Common myeloid progenitor, CD34-positive (primary cell): ENCODE data around the gene ABLIM2.

ENCODE experiments used
- CTCF ChIA-PET: fragments of 350-600 bp; sonication (Branson Sonifier 250); formaldehyde crosslinking; loops from one replicate; lab custom pipeline; 2021; ENCODE audit warnings: antibody characterized with exemption; lab: Charles Lee
- POLR2A ChIA-PET: fragments of 350-600 bp; sonication (Branson Sonifier 250); formaldehyde crosslinking; loops from one replicate; lab custom pipeline; 2021; ENCODE audit warnings: antibody characterized with exemption; lab: Charles Lee
- DNase-seq, 3 donors: peaks; one replicate each; pipeline versions ENCODE4 v3.0.0 to v3.0.0-alpha.2; 2013
- H3K27ac ChIP-seq, 2 experiments: 1 replicate in 1 of 2; 2 replicates in 1 of 2; pipeline ENCODE4 v1.7.0; 2013; ENCODE audit warnings: inconsistent platforms in 2 of 2, low read length in 2 of 2, mild to moderate bottlenecking in 2 of 2, low read depth in 1 of 2, moderate library complexity in 1 of 2; ENCODE audit not compliant: severe bottlenecking in 2 of 2, insufficient read depth in 1 of 2, poor library complexity in 1 of 2
- H3K27me3 ChIP-seq, 5 experiments: replicated peaks in 2 of 5; 1 replicate in 3 of 5; 2 replicates in 2 of 5; pipeline versions ENCODE4 v1.6.1 to v1.7.0; 2013; ENCODE audit warnings: low read length in 4 of 5, mild to moderate bottlenecking in 2 of 5, moderate library complexity in 2 of 5, inconsistent platforms in 1 of 5; ENCODE audit not compliant: insufficient read depth in 5 of 5, control insufficient read depth in 4 of 5
- H3K36me3 ChIP-seq, 4 experiments: 1 replicate in 2 of 4; 2 replicates in 2 of 4; pipeline versions ENCODE4 v1.6.1 to v1.7.0; 2013; ENCODE audit warnings: low read length in 3 of 4, control low read depth in 1 of 4, mild to moderate bottlenecking in 1 of 4; ENCODE audit not compliant: control insufficient read depth in 4 of 4, insufficient read depth in 4 of 4
- H3K4me1 ChIP-seq, 4 experiments: 1 replicate in 3 of 4; 2 replicates in 1 of 4; pipeline versions ENCODE4 v1.6.1 to v1.7.1; 2013; ENCODE audit warnings: low read length in 3 of 4, mild to moderate bottlenecking in 3 of 4, control low read depth in 1 of 4, inconsistent platforms in 1 of 4, moderate library complexity in 1 of 4; ENCODE audit not compliant: control insufficient read depth in 4 of 4, insufficient read depth in 4 of 4; ENCODE audit errors: control extremely low read depth in 1 of 4
- H3K4me3 ChIP-seq, 7 experiments: 1 replicate in 4 of 7; 2 replicates in 3 of 7; pipeline versions ENCODE4 v1.5.1 to v1.7.0; 2013; ENCODE audit warnings: mild to moderate bottlenecking in 7 of 7, low read length in 6 of 7, moderate library complexity in 6 of 7, inconsistent platforms in 2 of 7, low read depth in 2 of 7, control low read depth in 1 of 7; ENCODE audit not compliant: insufficient read depth in 4 of 7, control insufficient read depth in 1 of 7; ENCODE audit errors: extremely low read depth in 1 of 7
- H3K9me3 ChIP-seq, 5 experiments: 1 replicate in 4 of 5; 2 replicates in 1 of 5; pipeline versions ENCODE4 v1.6.1 to v1.7.1; 2013; ENCODE audit warnings: low read length in 4 of 5, mild to moderate bottlenecking in 2 of 5, inconsistent platforms in 1 of 5, low read depth in 1 of 5, moderate library complexity in 1 of 5; ENCODE audit not compliant: control insufficient read depth in 4 of 5, insufficient read depth in 2 of 5; ENCODE audit errors: control extremely low read depth in 1 of 5
- WGBS: methylation state at CpG from one replicate; pipeline ENCODE4 v1.1.5; 2013; ENCODE audit not compliant: insufficient coverage; 5-methylcytosine and 5-hydroxymethylcytosine counted together

The ABLIM2 gene

DNA sequence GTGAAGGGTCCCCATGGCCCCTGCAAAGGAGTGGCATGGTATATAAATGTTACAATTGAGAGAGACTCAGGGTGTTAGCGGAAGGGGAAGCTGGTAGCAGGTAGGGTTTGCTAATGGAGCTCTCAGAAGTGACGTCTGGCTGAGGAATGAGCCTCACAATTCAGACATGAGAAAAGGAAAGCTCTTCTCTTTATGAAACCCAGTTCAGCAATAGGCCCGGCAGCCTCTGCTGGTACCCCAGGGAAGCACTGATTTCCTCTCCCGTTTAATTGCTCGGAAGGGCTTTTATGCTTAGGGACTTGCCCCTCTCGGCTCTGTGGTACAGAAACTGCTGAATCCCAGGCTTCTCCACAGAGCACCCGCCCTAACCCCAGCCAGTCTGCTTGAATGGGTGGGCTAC, 199.5 kb downstream of the ABLIM2 start:
- Histone ChIP-seq H3K27ac (no peak overlapping the region), H3K4me1 (peaks cover 0 to 13% (median 10%) of the 10 kb centered on the region in 4 experiments), H3K36me3 (no peaks in the 10 kb centered on the region), H3K9me3 (peaks cover 0 to 7% (median 4%) of the 10 kb centered on the region in 5 experiments), H3K27me3 (peaks cover 0 to 79% (median 35%) of the 10 kb centered on the region in 5 experiments), H3K4me3 (no peak overlapping the region)
- 46% methylated on average over 3 of the region's 7 CpGs for WGBS
- ChIA-PET POLR2A (interaction anchor here (0.7 kb wide), 1 partner anchor 27 kb away, joined by 3 read pairs; no protein-coding TSS in a partner anchor), CTCF (no interaction called here)
- no peak for DNase-seq

DNA sequence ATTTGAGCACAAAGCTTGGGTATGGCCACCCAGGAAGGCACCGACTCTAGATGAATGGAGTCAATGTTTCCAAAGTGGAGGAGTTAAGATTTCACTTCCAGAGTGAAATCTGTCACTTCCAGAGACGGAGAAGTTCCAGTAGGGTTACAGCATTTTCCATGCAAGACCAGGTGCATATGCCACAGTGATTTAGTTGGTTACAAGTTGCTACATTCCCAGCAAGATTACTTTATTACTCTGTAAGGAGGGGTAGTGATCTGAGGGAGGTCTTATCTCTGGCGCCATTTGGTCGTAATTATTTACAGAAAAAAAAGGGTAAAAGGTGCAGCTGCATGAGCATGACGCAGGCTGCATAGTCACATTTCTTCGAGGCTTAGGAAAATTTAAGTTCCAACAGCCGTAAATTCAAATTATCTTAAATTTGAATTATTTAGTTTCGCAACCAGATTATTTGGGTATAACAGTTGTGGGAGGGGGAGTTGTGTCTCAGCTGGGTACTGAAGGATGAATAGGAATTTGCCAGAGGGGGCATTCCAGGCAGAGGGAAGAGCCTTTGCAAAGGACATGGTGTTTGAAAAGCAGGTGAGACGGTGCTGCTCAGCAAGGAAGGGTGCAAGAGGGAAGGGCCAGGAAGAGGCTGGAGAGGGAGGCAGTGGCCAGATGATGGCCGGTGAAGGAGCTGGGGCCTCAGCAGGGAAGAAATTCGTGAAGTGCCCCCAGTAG, 201.5 kb downstream of the ABLIM2 start:
- CTCF ChIA-PET: no interaction called here
- H3K4me3 ChIP-seq: no peak overlapping the region

GRCh38 chr4:7956270-7956808, 202.3 kb downstream of the ABLIM2 start:
- ChIA-PET POLR2A (interaction anchor here (0.7 kb wide), 1 partner anchor 860 kb away, joined by 3 read pairs; no protein-coding TSS in a partner anchor), CTCF (no interaction called here)
- H3K36me3 ChIP-seq: no peaks in the 10 kb centered on the region
- H3K4me3 ChIP-seq: no peak overlapping the region
- H3K27me3 ChIP-seq: peaks cover 0 to 71% (median 31%) of the 10 kb centered on the region in 5 experiments
- no peak overlapping the region for H3K27ac ChIP-seq
- WGBS: 61% methylated on average over 4 of the region's 8 CpGs
- DNase-seq: no peak
- H3K4me1 ChIP-seq: peaks cover 0 to 13% (median 10%) of the 10 kb centered on the region in 4 experiments
- peaks cover 3 to 22% (median 6%) of the 10 kb centered on the region in 5 experiments for H3K9me3 ChIP-seq

More for the DNA sequence above, 201.5 kb downstream of the ABLIM2 start:
- POLR2A ChIA-PET: no interaction called here
- WGBS: 54% methylated on average over 7 of the region's 11 CpGs
- DNase-seq: no peak
- Histone ChIP-seq H3K27ac (no peak overlapping the region), H3K9me3 (peaks cover 2 to 15% (median 6%) of the 10 kb centered on the region in 5 experiments), H3K4me1 (peaks cover 0 to 13% (median 10%) of the 10 kb centered on the region in 4 experiments), H3K36me3 (no peaks in the 10 kb centered on the region), H3K27me3 (peaks cover 0 to 71% (median 30%) of the 10 kb centered on the region in 5 experiments)

GRCh38 chr4:7955393-7955792, 203.2 kb downstream of the ABLIM2 start:
- Histone ChIP-seq H3K4me3 (no peak overlapping the region), H3K27me3 (peaks cover 0 to 77% (median 31%) of the 10 kb centered on the region in 5 experiments), H3K4me1 (peaks cover 0 to 4% (median 2%) of the 10 kb centered on the region in 4 experiments), H3K27ac (no peak overlapping the region), H3K9me3 (peaks cover 3 to 30% (median 6%) of the 10 kb centered on the region in 5 experiments), H3K36me3 (no peaks in the 10 kb centered on the region)
- DNase-seq: no peak
- CTCF ChIA-PET: interaction anchor here (0.7 kb wide), 1 partner anchor 28 kb away, joined by 3 read pairs; no protein-coding TSS in a partner anchor
- 93% methylated on average over 4 of the region's 4 CpGs for WGBS
- POLR2A ChIA-PET: no interaction called here

DNA sequence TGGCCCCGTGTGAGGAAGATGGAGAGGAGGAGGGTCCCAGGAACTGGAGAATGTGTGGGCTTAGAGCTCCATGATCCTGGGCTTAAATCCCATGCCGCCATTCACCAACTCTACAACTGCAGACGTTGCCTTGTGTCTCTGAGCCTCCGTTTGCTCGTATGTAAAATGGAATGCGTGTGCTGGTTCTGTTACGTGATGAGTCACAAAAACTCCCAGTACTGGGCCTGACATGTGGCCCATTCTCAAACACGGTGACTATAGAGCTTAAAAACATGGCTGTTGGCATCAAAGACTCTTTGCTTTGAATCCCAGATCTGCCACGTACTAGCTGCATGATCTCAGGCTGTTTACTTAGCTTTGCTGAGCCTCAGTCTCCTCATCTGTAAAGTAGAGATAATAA, 206.0 kb downstream of the ABLIM2 start:
- 95% methylated on average over 7 of the region's 9 CpGs for WGBS
- H3K27ac ChIP-seq: no peak overlapping the region
- H3K4me1 ChIP-seq: no peaks in the 10 kb centered on the region
- no peaks in the 10 kb centered on the region for H3K36me3 ChIP-seq
- H3K27me3 ChIP-seq: peaks cover 0 to 76% (median 19%) of the 10 kb centered on the region in 5 experiments
- POLR2A ChIA-PET: no interaction called here
- CTCF ChIA-PET: interaction anchor here (1.4 kb wide), 1 partner anchor 15 kb away, joined by 4 read pairs; no protein-coding TSS in a partner anchor
- no peak for DNase-seq
- H3K9me3 ChIP-seq: peaks cover 3 to 30% (median 6%) of the 10 kb centered on the region in 5 experiments
- no peak overlapping the region for H3K4me3 ChIP-seq

DNA sequence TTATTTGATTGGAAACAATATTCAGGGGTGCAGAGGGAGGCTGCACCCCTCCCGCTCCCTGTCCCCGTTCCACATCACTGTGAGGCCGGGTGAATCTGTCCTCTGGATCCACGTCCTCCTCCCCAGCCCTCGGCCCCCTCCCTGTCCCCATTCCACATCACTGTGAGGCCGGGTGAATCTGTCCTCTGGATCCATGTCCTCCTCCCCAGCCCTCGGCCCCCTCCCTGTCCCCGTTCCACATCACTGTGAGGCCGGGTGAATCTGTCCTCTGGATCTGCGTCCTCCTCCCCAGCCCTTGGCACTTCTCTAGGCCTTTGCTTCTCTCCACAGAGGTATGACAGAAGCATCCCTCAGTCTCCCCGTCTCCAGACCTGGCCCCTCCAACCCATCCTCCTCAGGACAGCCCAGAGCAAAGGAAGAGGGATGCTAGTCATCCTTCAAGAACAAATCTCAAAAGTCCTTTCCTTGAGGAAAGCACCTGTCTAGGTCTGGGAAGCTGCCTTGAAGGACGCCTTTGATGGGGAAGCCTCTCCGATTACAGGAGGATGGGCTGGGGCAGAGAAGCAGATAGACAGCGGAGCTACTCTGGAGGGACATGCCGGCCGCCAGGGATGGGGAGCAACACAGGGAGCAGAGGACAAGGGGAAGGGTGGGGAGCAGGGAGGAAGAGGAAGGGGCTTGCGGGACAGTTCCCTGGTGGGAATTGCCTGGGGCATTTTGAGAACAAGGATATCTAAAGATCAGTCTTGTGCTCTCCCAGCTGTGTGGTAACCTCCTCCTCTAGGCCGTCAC, 208.1 kb downstream of the ABLIM2 start:
- Histone ChIP-seq H3K4me3 (no peak overlapping the region), H3K4me1 (no peaks in the 10 kb centered on the region), H3K27me3 (peaks cover 0 to 79% (median 6%) of the 10 kb centered on the region in 5 experiments), H3K27ac (no peak overlapping the region), H3K36me3 (no peaks in the 10 kb centered on the region), H3K9me3 (peaks cover 3 to 30% (median 6%) of the 10 kb centered on the region in 5 experiments)
- WGBS: 87% methylated on average over 17 of the region's 18 CpGs
- POLR2A ChIA-PET: no interaction called here
- CTCF ChIA-PET: interaction anchor here (1.6 kb wide), 1 partner anchor 19 kb away, joined by 3 read pairs; no protein-coding TSS in a partner anchor
- no peak for DNase-seq
